ENCODE results near the gene LMO7. TPM values are rescaled to one million over a fixed set of nuclear protein-coding genes. Genes with fewer than 3 reads are reported as not detected.
"Not testable (repeated sequence)": the region's sequence is repeated elsewhere in the genome, so short reads cannot be mapped to it uniquely, and the experiment has no call there.

LMO7 gene
- total RNA-seq, 1 donor from 2014 or later = 239 TPM

DNA sequence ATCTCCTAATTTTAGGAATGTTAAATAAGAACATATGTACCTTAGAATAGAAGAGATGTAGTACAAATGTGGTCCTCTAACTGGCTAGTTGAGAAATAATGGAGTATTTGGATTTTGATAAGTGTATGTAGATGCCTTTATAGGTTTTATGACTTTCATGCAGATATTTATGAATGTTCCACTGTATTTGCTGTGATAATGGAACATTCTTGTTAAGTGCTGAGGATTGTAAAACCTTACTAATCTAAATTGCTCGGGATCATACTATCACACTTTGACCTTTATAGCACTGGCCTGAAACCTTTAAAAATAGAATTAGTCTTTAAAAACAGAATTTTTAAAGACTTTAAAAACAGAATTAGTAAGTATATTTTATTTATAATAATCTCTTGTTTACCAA lies 135.1 kb downstream of the LMO7 start:
- Mint-ChIP-seq H3K36me3 (ENCODE audit: unreplicated experiment) (peaks cover 8% of the 10 kb centered on the region), H3K27ac (ENCODE audit: unreplicated experiment) (peak overlapping the region; percentile 45), H3K4me3 (ENCODE audit: unreplicated experiment) (no peak overlapping the region), H3K4me1 (ENCODE audit: unreplicated experiment) (peaks cover 67% of the 10 kb centered on the region), H3K27me3 (ENCODE audit: unreplicated experiment) (no peaks in the 10 kb centered on the region), H3K9me3 (ENCODE audit: unreplicated experiment) (peaks cover 4% of the 10 kb centered on the region)
- no peak for DNase-seq (ENCODE audit: extremely low spot score, unreplicated experiment)
- TF ChIP-seq, protein P1, sequence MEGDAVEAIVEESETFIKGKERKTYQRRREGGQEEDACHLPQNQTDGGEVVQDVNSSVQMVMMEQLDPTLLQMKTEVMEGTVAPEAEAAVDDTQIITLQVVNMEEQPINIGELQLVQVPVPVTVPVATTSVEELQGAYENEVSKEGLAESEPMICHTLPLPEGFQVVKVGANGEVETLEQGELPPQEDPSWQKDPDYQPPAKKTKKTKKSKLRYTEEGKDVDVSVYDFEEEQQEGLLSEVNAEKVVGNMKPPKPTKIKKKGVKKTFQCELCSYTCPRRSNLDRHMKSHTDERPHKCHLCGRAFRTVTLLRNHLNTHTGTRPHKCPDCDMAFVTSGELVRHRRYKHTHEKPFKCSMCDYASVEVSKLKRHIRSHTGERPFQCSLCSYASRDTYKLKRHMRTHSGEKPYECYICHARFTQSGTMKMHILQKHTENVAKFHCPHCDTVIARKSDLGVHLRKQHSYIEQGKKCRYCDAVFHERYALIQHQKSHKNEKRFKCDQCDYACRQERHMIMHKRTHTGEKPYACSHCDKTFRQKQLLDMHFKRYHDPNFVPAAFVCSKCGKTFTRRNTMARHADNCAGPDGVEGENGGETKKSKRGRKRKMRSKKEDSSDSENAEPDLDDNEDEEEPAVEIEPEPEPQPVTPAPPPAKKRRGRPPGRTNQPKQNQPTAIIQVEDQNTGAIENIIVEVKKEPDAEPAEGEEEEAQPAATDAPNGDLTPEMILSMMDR (IDR thresholded peaks at IDR 0.05) = no peak

DNA sequence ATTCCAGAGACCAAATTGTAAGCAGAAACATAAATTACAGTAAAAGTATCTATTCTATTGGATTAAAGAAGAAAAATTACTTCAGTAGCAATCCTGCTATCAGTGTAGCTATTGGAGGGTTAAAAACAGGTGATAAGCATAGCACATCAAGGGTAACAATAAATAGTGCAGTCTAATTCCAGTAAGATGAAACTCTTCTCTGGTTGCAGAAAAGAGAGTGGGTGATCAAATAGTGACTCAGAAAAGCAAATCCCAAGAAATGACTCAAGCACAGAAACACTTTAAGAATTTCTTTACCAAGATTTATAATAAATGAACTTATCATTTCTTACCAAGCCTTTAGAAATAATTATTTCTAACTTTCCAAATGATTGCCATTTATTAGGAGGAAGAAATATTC lies 135.7 kb downstream of the LMO7 start:
- H3K4me1 Mint-ChIP-seq (ENCODE audit: unreplicated experiment) = peaks cover 65% of the 10 kb centered on the region
- H3K9me3 Mint-ChIP-seq (ENCODE audit: unreplicated experiment) = peaks cover 4% of the 10 kb centered on the region
- no peak overlapping the region for H3K4me3 Mint-ChIP-seq (ENCODE audit: unreplicated experiment)
- TF ChIP-seq, protein P1 (IDR thresholded peaks at IDR 0.05) = no peak
- no peak for DNase-seq (ENCODE audit: extremely low spot score, unreplicated experiment)
- peaks cover 7% of the 10 kb centered on the region for H3K36me3 Mint-ChIP-seq (ENCODE audit: unreplicated experiment)
- peak overlapping the region; percentile 67 for H3K27ac Mint-ChIP-seq (ENCODE audit: unreplicated experiment)
- no peaks in the 10 kb centered on the region for H3K27me3 Mint-ChIP-seq (ENCODE audit: unreplicated experiment)

DNA sequence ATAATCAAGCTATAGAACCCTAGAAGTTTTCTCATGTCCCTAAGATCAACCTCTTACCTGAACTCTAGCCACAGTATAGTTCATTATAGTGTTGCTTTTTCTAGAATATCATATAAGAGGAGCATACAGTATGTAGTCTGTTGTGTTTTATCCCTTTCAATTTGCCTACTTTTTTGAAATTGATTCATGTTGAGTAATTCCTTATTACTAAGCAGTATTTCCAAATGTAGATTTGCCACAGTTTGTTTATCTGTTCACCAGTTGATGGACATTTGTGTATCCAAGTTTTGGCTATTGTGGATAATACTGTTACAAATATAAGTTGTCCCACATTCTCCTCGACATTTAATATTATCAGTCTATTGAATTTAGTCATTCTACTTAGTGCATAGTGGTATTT lies 138.0 kb downstream of the LMO7 start:
- DNase-seq (ENCODE audit: extremely low spot score, unreplicated experiment) = no peak
- Mint-ChIP-seq H3K27me3 (ENCODE audit: unreplicated experiment) (no peaks in the 10 kb centered on the region), H3K27ac (ENCODE audit: unreplicated experiment) (peak overlapping the region; percentile 50), H3K9me3 (ENCODE audit: unreplicated experiment) (peaks cover 4% of the 10 kb centered on the region), H3K4me1 (ENCODE audit: unreplicated experiment) (peaks cover 53% of the 10 kb centered on the region), H3K4me3 (ENCODE audit: unreplicated experiment) (no peak overlapping the region), H3K36me3 (ENCODE audit: unreplicated experiment) (peaks cover 6% of the 10 kb centered on the region)
- TF ChIP-seq, protein P1 (IDR thresholded peaks at IDR 0.05) = no peak

DNA sequence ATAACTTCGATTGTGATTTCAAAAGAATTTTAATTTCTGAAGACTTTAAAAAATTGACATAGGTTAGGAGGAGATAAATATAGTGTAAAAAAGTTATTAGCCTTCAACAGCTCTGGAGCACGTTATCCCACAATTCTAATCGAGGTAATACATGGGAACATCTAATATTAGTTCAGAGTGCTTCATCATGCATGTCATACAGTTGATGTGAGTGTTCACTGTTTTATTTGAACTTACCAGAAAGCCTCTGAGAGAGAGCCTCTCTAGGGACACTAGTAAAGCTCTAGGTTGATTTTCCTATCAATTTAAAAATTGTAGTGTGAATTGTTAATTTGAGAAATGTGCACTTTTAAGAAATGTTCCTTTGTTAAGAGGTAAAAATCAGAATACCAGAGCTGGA lies 140.4 kb downstream of the LMO7 start:
- Mint-ChIP-seq H3K9me3 (ENCODE audit: unreplicated experiment) (peaks cover 8% of the 10 kb centered on the region), H3K36me3 (ENCODE audit: unreplicated experiment) (peaks cover 17% of the 10 kb centered on the region), H3K4me3 (ENCODE audit: unreplicated experiment) (no peak overlapping the region), H3K27ac (ENCODE audit: unreplicated experiment) (no peak overlapping the region), H3K4me1 (ENCODE audit: unreplicated experiment) (peaks cover 39% of the 10 kb centered on the region), H3K27me3 (ENCODE audit: unreplicated experiment) (no peaks in the 10 kb centered on the region)
- DNase-seq (ENCODE audit: extremely low spot score, unreplicated experiment) = no peak
- TF ChIP-seq, protein P1 (IDR thresholded peaks at IDR 0.05) = no peak

DNA sequence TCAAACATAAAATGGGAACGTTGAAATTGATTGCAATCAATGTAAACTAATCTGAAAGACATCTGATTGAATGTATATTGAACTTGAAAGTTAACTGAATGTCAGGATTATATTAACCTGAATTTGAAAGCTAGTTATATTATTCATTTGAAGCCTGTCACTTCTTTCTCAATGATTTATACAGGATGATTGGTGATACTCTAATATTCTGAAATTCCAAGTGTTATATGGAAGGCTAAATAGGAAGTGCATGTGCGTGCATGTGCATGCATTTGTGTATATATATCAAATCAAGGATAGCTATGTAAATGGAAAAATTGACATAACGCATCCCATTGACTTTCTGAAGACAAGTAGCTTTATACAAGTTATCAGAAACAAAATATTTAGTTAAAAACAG lies 143.3 kb downstream of the LMO7 start:
- Mint-ChIP-seq H3K4me1 (ENCODE audit: unreplicated experiment) (peaks cover 24% of the 10 kb centered on the region), H3K36me3 (ENCODE audit: unreplicated experiment) (peaks cover 26% of the 10 kb centered on the region), H3K27me3 (ENCODE audit: unreplicated experiment) (no peaks in the 10 kb centered on the region), H3K27ac (ENCODE audit: unreplicated experiment) (peak overlapping the region; percentile 44), H3K4me3 (ENCODE audit: unreplicated experiment) (no peak overlapping the region), H3K9me3 (ENCODE audit: unreplicated experiment) (peaks cover 8% of the 10 kb centered on the region)
- TF ChIP-seq, protein P1 (IDR thresholded peaks at IDR 0.05) = no peak
- no peak for DNase-seq (ENCODE audit: extremely low spot score, unreplicated experiment)

DNA sequence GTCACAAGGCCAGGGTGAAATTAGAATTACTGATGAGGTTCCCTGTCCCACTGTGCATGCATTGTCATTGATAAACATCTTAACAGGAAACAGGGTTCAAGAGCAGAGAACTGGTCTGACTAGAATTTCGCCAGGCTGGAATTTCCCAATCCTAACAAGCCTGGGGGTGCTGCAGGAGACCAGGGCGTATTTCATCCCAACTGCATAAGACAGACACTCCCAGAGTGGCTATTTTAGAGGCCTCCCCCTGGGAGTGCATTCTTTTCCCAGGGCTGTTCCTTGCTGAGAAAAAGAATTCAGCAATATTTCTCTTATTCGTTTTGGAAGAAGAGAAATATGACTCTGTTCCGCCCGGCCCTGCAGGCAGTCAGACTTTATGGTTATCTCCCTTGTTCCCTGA lies 144.0 kb downstream of the LMO7 start:
- H3K4me1 Mint-ChIP-seq (ENCODE audit: unreplicated experiment) = peaks cover 26% of the 10 kb centered on the region
- DNase-seq (ENCODE audit: extremely low spot score, unreplicated experiment); H3K27me3 Mint-ChIP-seq (ENCODE audit: unreplicated experiment); H3K9me3 Mint-ChIP-seq (ENCODE audit: unreplicated experiment); H3K4me3 Mint-ChIP-seq (ENCODE audit: unreplicated experiment): not testable (repeated sequence)
- peak overlapping the region; percentile 44 for H3K27ac Mint-ChIP-seq (ENCODE audit: unreplicated experiment)
- peaks cover 26% of the 10 kb centered on the region for H3K36me3 Mint-ChIP-seq (ENCODE audit: unreplicated experiment)
